MM.1S (cell line): ENCODE measurements around the gene NAT10.

Experiments
- DNase-seq: peaks from one replicate; pipeline ENCODE4 v3.0.0-alpha.2; 2015
- H2AFZ ChIP-seq: fragments of 300-600 bp; sonication (generic); 2 replicates; pipeline ENCODE4 v1.6.0; 2016; ENCODE audit warnings: antibody characterized with exemption, low read length
- H3F3A ChIP-seq: fragments of 300-600 bp; sonication (generic); 2 replicates; pipeline ENCODE4 v1.6.1; 2016; ENCODE audit warnings: mild to moderate bottlenecking, antibody characterized with exemption, low read length, moderate library complexity, mixed read lengths; ENCODE audit not compliant: insufficient read depth
- H3K27ac ChIP-seq: fragments of 300-600 bp; sonication (generic); 2 replicates; pipeline ENCODE4 v1.5.1; 2016; ENCODE audit warnings: mild to moderate bottlenecking, low read length
- H3K27me3 ChIP-seq: fragments of 300-600 bp; sonication (generic); replicated peaks from 2 replicates; pipeline ENCODE4 v1.6.0; 2016; ENCODE audit warnings: low read length; ENCODE audit not compliant: insufficient read depth
- H3K36me3 ChIP-seq: fragments of 300-600 bp; sonication (generic); replicated peaks from 2 replicates; pipeline ENCODE4 v1.6.1; 2016; ENCODE audit warnings: mild to moderate bottlenecking, low read length, mixed read lengths; ENCODE audit not compliant: insufficient read depth
- H3K4me1 ChIP-seq: fragments of 300-600 bp; sonication (generic); 2 replicates; pipeline ENCODE4 v1.6.1; 2016; ENCODE audit warnings: low read length, mixed read lengths
- H3K4me2 ChIP-seq: fragments of 300-600 bp; sonication (generic); 2 replicates; pipeline ENCODE4 v1.6.0; 2016; ENCODE audit warnings: low read depth, low read length
- H3K4me3 ChIP-seq: fragments of 300-600 bp; sonication (generic); 2 replicates; pipeline ENCODE4 v1.5.1; 2016; ENCODE audit warnings: low read length, mixed read lengths
- H3K79me2 ChIP-seq: fragments of 300-600 bp; sonication (generic); 2 replicates; pipeline ENCODE4 v1.6.1; 2016; ENCODE audit warnings: mixed run types, low read length, mixed read lengths
- H3K9ac ChIP-seq: fragments of 300-600 bp; sonication (generic); 2 replicates; pipeline ENCODE4 v1.6.1; 2016; ENCODE audit warnings: low read length, mixed read lengths
- H3K9me2 ChIP-seq: fragments of 300-600 bp; sonication (generic); replicated peaks from 2 replicates; pipeline ENCODE4 v1.6.1; 2016; ENCODE audit warnings: mild to moderate bottlenecking, low read length, mixed read lengths; ENCODE audit not compliant: insufficient read depth
- H3K9me3 ChIP-seq: fragments of 300-600 bp; sonication (generic); replicated peaks from 2 replicates; pipeline ENCODE4 v1.6.1; 2016; ENCODE audit warnings: mild to moderate bottlenecking, low read length, mixed read lengths; ENCODE audit not compliant: insufficient read depth
- H4K20me1 ChIP-seq: fragments of 300-600 bp; sonication (generic); 2 replicates; pipeline ENCODE4 v1.6.1; 2016; ENCODE audit warnings: mild to moderate bottlenecking, low read length, moderate library complexity, mixed read lengths; ENCODE audit not compliant: insufficient read depth
- EZH2 ChIP-seq: fragments of 300-600 bp; sonication (generic); optimal IDR thresholded peaks from 2 replicates; pipeline ENCODE3; 2017; ENCODE audit warnings: low read depth, mild to moderate bottlenecking, antibody characterized with exemption, low read length, mixed read lengths
- EZH2phosphoT487 ChIP-seq: fragments of 300-600 bp; sonication (generic); IDR thresholded peaks from 2 replicates; pipeline ENCODE4 v1.6.1; 2018; ENCODE audit warnings: antibody characterized with exemption, low read length
- TF ChIP-seq, protein P1 (sequence below): fragments of 300-600 bp; sonication (generic); IDR thresholded peaks from 2 replicates; pipeline ENCODE4 v1.5.1; 2016; ENCODE audit warnings: antibody characterized with exemption, low read length, mixed read lengths

Gene NAT10

DNA sequence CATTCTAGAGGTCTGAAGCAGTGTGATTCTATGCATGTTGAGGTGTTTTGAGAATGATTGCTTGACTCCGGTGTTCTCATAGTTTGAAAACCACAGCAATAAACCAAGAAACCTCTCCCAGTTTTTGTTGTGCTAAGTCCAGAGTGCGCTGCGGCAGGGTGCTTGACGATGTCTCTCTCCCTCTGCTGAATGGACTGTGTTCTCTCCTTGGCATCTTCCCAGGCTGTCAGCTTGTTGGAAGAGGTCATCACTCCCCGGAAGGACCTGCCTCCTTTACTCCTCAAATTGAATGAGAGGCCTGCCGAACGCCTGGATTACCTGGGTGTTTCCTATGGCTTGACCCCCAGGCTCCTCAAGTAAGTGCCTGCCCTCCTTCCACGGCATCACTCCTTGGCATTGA lies 31.0 kb downstream of the NAT10 start:
- Histone ChIP-seq H3K27me3 (no peaks in the 10 kb centered on the region), H2AFZ (no peak overlapping the region), H3K4me2 (no peak overlapping the region), H3K27ac (no peak overlapping the region), H4K20me1 (no peaks in the 10 kb centered on the region), H3K79me2 (no peaks in the 10 kb centered on the region), H3K4me1 (no peaks in the 10 kb centered on the region), H3K9me2 (no peaks in the 10 kb centered on the region), H3K9ac (no peak overlapping the region), H3K4me3 (no peak overlapping the region), H3K36me3 (no peaks in the 10 kb centered on the region; the same call in 1 of the 2 replicates), H3F3A (no peaks in the 10 kb centered on the region), H3K9me3 (no peaks in the 10 kb centered on the region)
- TF ChIP-seq, protein P1, sequence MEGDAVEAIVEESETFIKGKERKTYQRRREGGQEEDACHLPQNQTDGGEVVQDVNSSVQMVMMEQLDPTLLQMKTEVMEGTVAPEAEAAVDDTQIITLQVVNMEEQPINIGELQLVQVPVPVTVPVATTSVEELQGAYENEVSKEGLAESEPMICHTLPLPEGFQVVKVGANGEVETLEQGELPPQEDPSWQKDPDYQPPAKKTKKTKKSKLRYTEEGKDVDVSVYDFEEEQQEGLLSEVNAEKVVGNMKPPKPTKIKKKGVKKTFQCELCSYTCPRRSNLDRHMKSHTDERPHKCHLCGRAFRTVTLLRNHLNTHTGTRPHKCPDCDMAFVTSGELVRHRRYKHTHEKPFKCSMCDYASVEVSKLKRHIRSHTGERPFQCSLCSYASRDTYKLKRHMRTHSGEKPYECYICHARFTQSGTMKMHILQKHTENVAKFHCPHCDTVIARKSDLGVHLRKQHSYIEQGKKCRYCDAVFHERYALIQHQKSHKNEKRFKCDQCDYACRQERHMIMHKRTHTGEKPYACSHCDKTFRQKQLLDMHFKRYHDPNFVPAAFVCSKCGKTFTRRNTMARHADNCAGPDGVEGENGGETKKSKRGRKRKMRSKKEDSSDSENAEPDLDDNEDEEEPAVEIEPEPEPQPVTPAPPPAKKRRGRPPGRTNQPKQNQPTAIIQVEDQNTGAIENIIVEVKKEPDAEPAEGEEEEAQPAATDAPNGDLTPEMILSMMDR = no peak
- TF ChIP-seq EZH2phosphoT487 (no peak), EZH2 (no peak)
- no peak for DNase-seq

DNA sequence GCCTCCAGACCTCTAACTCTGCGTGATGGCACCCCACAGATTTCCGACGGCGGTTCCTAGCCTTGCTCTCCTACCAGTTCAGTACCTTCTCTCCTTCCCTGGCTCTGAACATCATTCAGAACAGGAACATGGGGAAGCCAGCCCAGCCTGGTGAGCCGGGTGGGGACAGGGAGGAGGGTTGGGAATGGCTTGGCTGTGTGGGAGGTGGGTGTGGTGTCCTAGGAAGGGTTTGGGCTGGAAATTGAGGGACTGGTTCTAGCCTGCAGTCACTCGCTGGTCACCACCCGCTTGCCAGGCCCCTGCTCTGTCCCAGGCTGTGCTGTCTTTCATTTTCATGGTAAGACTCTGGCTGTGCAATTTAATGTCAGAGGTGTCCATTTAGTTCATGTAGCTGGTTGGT lies 33.9 kb downstream of the NAT10 start:
- Histone ChIP-seq H4K20me1 (no peaks in the 10 kb centered on the region), H2AFZ (no peak overlapping the region), H3K36me3 (peaks cover 3% of the 10 kb centered on the region; the same call in 1 of the 2 replicates), H3K9me3 (no peaks in the 10 kb centered on the region), H3K27ac (no peak overlapping the region), H3K4me3 (no peak overlapping the region), H3K79me2 (no peaks in the 10 kb centered on the region), H3K4me2 (no peak overlapping the region), H3K9ac (no peak overlapping the region), H3K9me2 (no peaks in the 10 kb centered on the region), H3K4me1 (peaks cover 2% of the 10 kb centered on the region), H3F3A (peaks cover 2% of the 10 kb centered on the region; the same call in 1 of the 2 replicates), H3K27me3 (no peaks in the 10 kb centered on the region)
- DNase-seq = no peak
- TF ChIP-seq EZH2phosphoT487 = no peak
- TF ChIP-seq EZH2 = no peak
- TF ChIP-seq, protein P1 = no peak

DNA sequence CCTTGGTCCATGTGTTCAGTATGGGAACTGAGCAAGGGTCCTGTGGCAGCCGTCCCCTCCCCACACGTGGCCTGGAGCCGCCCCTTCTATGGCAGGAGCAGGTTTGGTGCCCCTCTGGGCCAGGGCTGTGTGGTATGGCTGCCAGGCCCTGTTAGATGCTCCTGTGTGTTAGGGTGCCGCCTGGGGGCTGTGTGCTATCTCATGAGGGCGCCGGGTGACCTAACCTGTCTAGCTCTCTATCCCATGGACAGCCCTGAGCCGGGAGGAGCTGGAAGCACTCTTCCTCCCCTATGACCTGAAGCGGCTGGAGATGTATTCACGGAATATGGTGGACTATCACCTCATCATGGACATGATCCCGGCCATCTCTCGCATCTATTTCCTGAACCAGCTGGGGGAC lies 34.7 kb downstream of the NAT10 start:
- no peak overlapping the region for H2AFZ ChIP-seq
- H3K36me3 ChIP-seq = peaks cover 3% of the 10 kb centered on the region; the same call in 1 of the 2 replicates
- H3K4me1 ChIP-seq = peaks cover 10% of the 10 kb centered on the region
- DNase-seq = no peak
- no peaks in the 10 kb centered on the region for H3K9me2 ChIP-seq
- no peak overlapping the region for H3K4me2 ChIP-seq
- peaks cover 10% of the 10 kb centered on the region; the same call in 1 of the 2 replicates for H3F3A ChIP-seq
- no peaks in the 10 kb centered on the region for H3K9me3 ChIP-seq
- H3K27ac ChIP-seq = no peak overlapping the region
- no peak for TF ChIP-seq EZH2phosphoT487
- TF ChIP-seq EZH2 = no peak
- TF ChIP-seq, protein P1 = no peak
- H3K27me3 ChIP-seq = no peaks in the 10 kb centered on the region
- no peak overlapping the region for H3K9ac ChIP-seq
- H3K4me3 ChIP-seq = no peak overlapping the region
- 0 out of 2 replicates have a peak, but pooled peaks cover 7% of the 10 kb centered on the region for H4K20me1 ChIP-seq
- H3K79me2 ChIP-seq = no peaks in the 10 kb centered on the region
